ENCODE results near the gene PACS2.

The PACS2 gene

GRCh38 chr14:105425823-105426247 is 111.3 kb downstream of the PACS2 start:
- DNase-seq: no peak

GRCh38 chr14:105426416-105427130 is 112.0 kb downstream of the PACS2 start:
- no peak for DNase-seq

- DNase-seq: no peak
Observed at GRCh38 chr14:105427412-105427811, 112.9 kb downstream of the PACS2 start.

- DNase-seq: no peak
Observed at GRCh38 chr14:105427936-105428485, 113.5 kb downstream of the PACS2 start.

- no peak for DNase-seq
Observed at GRCh38 chr14:105430042-105430441, 115.5 kb downstream of the PACS2 start.

GRCh38 chr14:105430565-105430964 is 116.0 kb downstream of the PACS2 start:
- DNase-seq: peak; percentile 26 to 53

GRCh38 chr14:105431256-105431655 is 116.7 kb downstream of the PACS2 start:
- DNase-seq: no peak

GRCh38 chr14:105432657-105433056 is 118.1 kb downstream of the PACS2 start:
- DNase-seq: no peak

- no peak for DNase-seq
Observed at GRCh38 chr14:105433161-105433605, 118.6 kb downstream of the PACS2 start.

GRCh38 chr14:105436402-105436801 is 121.9 kb downstream of the PACS2 start:
- DNase-seq: no peak

- DNase-seq: no peak
Observed at GRCh38 chr14:105436891-105437722, 122.6 kb downstream of the PACS2 start.

- no peak for DNase-seq
Observed at GRCh38 chr14:105437723-105438500, 123.4 kb downstream of the PACS2 start.

- DNase-seq: no peak
Observed at GRCh38 chr14:105439179-105439578, 124.6 kb downstream of the PACS2 start.

- DNase-seq: peak; percentile 52 to 91
Observed at GRCh38 chr14:105439710-105440553, 125.4 kb downstream of the PACS2 start.

GRCh38 chr14:105440554-105440900 is 126.0 kb downstream of the PACS2 start:
- no peak for DNase-seq

- no peak for DNase-seq
Observed at GRCh38 chr14:105440992-105441391, 126.4 kb downstream of the PACS2 start.

- no peak for DNase-seq
Observed at GRCh38 chr14:105442125-105442524, 127.6 kb downstream of the PACS2 start.

GRCh38 chr14:105442834-105443233 is 128.3 kb downstream of the PACS2 start:
- no peak for DNase-seq

GRCh38 chr14:105444859-105445258 is 130.3 kb downstream of the PACS2 start:
- no peak for DNase-seq

- DNase-seq: no peak
Observed at GRCh38 chr14:105445290-105445689, 130.7 kb downstream of the PACS2 start.

GRCh38 chr14:105445901-105446845 is 131.6 kb downstream of the PACS2 start:
- no peak for DNase-seq
